Left renal cortex interstitium (tissue), 4 donors: ENCODE data around the gene AFG3L2. TPM values are rescaled to one million over a fixed set of nuclear protein-coding genes. Genes with fewer than 3 reads are reported as not detected.

Experiments
- DNase-seq, 4 donors: peaks; one replicate each; pipeline ENCODE4 v3.0.0-alpha.2; 2013; ENCODE audit warnings: low read depth in 4 of 4, low spot score in 2 of 4, missing footprints in 1 of 4
- polyA plus RNA-seq, 4 donors: library from polyadenylated mRNA; unstranded; fragments of 120-200 nt; gene quantifications; one replicate each; pipeline ENCODE4 v1.2.1, GENCODE V29; 2013; ENCODE audit not compliant: insufficient read length in 4 of 4

The AFG3L2 gene
- polyA plus RNA-seq, 4 donors = 66.5 to 78.1 (median 70.7) TPM

GRCh38 chr18:12327510-12328178 lies 49.4 kb downstream of the AFG3L2 start:
- DNase-seq = no peak

- DNase-seq = no peak
These were observed 50.1 kb downstream of the AFG3L2 start for GRCh38 chr18:12326711-12327460.

DNA sequence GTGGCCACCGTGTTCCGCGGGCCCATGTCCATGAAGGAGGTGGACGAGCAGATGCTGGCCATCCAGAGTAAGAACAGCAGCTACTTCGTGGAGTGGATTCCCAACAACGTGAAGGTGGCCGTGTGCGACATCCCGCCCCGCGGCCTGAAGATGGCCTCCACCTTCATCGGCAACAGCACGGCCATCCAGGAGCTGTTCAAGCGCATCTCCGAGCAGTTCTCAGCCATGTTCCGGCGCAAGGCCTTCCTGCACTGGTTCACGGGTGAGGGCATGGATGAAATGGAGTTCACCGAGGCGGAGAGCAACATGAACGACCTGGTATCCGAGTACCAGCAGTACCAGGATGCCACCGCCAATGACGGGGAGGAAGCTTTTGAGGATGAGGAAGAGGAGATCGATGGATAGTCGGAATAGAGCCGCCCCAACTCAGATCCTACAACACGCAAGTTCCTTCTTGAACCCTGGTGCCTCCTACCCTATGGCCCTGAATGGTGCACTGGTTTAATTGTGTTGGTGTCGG lies 51.2 kb downstream of the AFG3L2 start:
- DNase-seq = no peak

GRCh38 chr18:12324991-12325725 lies 51.9 kb downstream of the AFG3L2 start:
- no peak for DNase-seq

- DNase-seq = no peak
These were observed 55.7 kb downstream of the AFG3L2 start for GRCh38 chr18:12321333-12321732.

- no peak for DNase-seq
These were observed 58.2 kb downstream of the AFG3L2 start for GRCh38 chr18:12318857-12319256.

DNA sequence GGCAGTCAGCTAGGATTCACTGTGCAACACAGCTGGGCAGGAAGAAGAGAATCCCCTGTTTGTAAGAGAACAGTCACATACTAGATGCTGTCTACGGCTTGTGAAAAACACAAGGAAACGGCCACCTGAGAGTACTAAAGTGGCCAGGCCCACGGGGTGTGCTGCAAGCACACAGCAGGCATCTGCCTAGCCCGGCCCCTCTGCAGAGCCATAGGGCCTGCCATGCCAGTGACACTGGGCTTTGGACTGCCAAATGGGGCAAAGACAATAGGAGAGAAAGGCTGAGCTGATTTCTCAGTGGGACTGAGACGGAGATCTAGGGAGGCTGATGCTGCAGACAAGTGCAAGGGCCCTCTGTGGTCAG lies 58.7 kb downstream of the AFG3L2 start:
- no peak for DNase-seq

GRCh38 chr18:12317664-12318333 lies 59.2 kb downstream of the AFG3L2 start:
- DNase-seq = no peak

DNA sequence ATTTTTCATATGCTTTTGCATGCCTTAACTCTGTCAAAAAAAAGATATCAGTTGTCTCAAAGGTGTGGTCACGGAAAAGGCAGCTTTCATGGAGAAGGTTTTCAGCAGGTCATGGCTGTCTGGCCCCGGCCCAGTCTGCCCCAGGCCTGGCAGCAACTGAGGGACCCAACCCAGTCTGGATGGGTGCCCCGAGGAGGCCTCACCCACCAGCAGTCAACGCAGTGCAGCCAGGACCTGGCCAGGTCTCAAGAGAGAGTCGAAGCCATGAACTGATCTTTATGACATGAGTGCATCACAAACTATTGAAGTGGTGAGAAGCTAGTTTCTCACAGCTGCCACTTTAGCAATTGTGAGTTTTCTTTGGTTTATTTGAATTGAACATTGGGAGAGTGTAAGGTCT lies 61.1 kb downstream of the AFG3L2 start:
- DNase-seq = no peak

DNA sequence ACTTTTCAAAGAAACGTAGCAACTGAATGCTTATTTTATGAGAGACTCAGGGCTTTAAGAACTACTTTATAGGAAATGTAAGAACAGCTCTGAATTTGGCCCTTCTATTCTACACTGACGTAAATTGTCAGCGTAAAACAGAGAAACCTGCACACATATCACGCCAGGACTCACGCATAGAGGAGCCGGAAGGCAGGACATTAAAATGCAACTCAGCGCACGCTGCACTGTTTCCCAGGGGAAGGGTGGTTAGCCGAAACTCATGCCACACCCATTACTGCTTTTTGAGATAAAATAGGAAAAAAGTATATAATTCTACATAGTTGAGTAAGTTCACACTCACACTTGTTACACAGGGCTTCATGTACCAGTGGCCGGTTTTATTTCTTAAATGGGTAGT lies 61.5 kb downstream of the AFG3L2 start:
- DNase-seq = no peak

DNA sequence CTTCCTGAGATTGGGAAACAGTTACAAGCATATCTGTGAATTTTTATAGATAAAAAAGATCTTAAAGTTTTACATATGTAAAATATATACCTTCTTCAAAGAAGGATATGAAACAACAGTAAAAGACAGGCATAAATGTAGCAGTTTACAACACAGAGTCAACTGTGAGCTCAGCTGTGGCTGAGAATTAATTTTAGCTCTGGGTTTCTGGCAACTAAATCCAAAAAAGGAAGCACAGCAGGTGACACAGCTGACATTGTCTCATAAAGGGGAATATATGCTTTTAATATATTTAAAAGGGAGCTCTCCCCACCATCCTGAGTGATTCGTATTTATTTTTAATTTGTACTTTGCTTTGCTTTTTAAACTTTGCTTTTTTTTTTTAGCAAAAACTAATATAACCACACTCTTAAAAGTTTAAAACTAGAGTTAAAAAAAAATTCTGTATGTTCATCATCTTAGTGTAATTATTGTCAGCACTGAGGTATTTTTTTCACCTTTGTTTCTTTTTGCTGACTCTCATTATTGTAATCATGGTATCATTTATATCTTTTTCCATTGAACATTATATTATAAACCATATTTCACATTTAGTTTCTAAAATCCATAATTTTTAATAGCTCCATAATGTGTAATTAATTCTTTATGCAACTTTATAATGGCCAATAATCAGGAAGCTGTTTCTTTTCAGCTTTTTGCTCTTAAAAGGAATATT lies 62.3 kb downstream of the AFG3L2 start:
- DNase-seq = no peak

DNA sequence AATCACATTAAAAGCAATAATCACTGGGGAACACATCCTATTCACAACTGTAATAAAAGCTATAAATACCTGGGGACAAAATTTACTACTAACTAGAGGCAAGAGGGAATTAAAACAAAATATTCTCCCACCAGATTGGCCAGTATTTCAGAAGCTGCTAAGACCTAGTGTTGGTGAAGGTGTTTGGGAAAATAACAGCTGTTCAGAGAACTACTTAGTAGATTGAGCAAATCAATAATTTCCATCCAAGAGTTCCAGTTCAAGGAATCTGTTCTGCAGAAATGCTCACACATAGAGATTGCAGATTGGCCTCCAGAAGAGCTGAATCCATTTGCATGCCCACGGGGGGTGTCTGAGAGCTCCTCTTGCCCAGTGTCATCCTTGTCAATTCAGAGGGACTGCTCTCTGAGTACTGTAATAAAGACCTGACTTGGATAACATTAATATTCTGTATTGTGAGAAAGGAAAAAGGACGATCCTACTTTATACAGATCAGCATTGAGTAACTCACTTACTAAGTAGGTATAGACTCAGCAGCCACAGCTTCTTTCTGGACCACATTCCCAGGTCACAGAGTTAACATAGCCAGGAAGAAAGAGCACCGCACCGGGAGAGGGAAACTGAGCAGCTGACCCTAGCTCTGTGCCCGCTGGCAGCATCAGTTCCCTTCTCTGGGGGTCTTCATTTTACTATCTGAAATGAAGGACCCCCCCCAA lies 63.3 kb downstream of the AFG3L2 start:
- no peak for DNase-seq

DNA sequence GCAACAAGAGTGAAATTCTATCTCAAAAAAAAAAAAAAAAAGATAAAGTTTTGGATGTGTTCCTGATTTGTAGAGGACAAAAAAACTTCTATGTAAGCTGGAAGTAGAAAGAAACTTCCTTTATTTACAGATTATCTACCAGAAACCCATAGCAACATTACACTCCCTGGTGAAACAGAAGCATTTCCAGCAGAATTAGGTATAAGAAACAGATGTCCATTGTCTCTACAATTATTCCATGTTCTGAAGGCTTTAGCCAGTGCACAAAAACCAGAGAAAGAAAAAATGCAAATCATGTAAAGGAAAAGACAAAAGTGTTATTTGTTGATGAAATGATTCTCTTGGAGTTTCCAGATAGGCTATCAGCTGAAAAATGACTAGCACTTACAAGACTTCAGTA lies 64.1 kb downstream of the AFG3L2 start:
- DNase-seq = no peak

DNA sequence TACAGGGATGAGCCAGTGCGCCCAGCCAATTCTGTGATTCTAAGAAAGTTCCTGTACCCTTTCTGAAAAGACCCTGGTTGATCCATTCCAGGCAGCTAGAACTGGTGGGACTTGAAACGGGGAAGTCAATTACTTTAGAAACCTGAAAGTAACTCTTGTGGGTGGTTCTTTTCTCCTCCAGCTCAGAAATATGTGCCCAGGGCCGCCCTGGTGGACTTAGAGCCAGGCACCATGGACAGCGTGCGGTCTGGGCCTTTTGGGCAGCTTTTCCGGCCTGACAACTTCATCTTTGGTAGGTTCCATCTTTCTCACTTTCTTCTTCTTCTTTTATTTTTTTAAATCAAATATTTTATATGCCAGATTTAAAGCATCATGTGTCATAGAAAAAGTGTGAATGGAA lies 66.3 kb downstream of the AFG3L2 start:
- DNase-seq = no peak

- no peak for DNase-seq
These were observed 67.3 kb downstream of the AFG3L2 start for GRCh38 chr18:12309683-12310198.

- DNase-seq = no peak
These were observed 68.5 kb downstream of the AFG3L2 start for GRCh38 chr18:12308386-12309100.

- DNase-seq = no peak
These were observed 69.2 kb downstream of the AFG3L2 start, which contains the start of gene TUBB6 for GRCh38 chr18:12307701-12308385. Gene TUBB6 (plus strand): TSS chr18:12308241. CDS start chr18:12308293, 52 bp downstream.
